Measurements from ENCODE around the gene EGLN3.

DNA sequence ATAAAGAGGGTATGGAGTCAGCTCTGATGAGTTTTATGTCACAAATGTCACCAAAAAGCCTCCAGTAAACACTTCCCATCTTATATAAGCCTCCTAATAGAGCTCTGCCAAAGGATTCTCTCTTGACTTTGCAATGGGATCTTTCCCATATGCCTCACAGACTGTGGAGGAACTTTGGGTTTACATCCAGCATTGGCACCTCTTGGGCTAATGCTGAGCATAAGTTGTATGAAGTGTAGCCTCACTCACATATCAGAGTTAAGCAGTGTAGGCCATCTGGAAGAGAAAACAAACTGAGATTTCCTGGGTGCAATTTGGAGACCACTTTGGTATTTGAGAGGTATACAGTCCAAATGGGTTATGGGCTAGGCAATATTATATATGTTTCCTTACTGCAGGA, 24.9 kb downstream of the EGLN3 start:
- TF ChIP-seq POLR2AphosphoS5 (IDR thresholded peaks at IDR 0.05; ENCODE audit: insufficient read depth in 1 of 2, low read depth in 1 of 2): no peak
- TF ChIP-seq, protein P1, sequence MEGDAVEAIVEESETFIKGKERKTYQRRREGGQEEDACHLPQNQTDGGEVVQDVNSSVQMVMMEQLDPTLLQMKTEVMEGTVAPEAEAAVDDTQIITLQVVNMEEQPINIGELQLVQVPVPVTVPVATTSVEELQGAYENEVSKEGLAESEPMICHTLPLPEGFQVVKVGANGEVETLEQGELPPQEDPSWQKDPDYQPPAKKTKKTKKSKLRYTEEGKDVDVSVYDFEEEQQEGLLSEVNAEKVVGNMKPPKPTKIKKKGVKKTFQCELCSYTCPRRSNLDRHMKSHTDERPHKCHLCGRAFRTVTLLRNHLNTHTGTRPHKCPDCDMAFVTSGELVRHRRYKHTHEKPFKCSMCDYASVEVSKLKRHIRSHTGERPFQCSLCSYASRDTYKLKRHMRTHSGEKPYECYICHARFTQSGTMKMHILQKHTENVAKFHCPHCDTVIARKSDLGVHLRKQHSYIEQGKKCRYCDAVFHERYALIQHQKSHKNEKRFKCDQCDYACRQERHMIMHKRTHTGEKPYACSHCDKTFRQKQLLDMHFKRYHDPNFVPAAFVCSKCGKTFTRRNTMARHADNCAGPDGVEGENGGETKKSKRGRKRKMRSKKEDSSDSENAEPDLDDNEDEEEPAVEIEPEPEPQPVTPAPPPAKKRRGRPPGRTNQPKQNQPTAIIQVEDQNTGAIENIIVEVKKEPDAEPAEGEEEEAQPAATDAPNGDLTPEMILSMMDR (IDR thresholded peaks at IDR 0.05): no peak
- TF ChIP-seq POLR2A (IDR thresholded peaks at IDR 0.05): no peak
